GM18870 (cell line): ENCODE measurements around the gene RNF8.
A peak's percentile ranks its signal among the peaks of the same experiment; 100 is the strongest.
"Not testable (repeated sequence)": the region's sequence is repeated elsewhere in the genome, so short reads cannot be mapped to it uniquely, and the experiment has no call there.

Source experiments
- ATAC-seq: cut with Tn5 transposase; IDR thresholded peaks from one replicate; pipeline ENCODE4 v1.9.1; 2021; ENCODE audit warnings: moderate library complexity; ENCODE audit not compliant: unreplicated experiment

RNF8 gene

DNA sequence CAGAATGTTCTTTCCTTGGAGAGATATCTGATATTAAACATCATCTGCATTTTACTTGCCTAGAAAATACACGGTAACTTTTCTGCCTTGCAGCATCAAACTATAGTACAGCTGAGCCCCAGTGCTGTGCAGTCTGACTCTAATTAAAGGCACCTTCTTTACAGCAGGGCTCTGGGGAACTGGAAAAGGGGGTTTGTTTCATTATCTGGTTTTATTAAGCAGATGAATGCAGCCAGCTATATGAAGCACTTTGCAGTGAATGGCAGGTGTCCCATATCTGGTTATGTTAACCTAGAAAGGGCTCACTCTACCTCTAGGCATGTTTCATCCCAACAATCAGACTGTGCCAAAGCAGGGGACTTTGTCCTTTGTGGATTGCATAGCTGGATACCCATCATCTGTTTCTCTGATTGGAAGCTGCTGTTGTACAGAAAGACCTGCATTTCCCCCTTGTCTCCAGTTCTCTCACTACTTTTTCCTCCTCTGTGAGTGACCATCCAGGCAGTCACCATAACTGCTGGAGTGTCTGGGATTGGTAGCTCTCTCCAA is 39.7 kb downstream of the RNF8 start:
- no peak for ATAC-seq

DNA sequence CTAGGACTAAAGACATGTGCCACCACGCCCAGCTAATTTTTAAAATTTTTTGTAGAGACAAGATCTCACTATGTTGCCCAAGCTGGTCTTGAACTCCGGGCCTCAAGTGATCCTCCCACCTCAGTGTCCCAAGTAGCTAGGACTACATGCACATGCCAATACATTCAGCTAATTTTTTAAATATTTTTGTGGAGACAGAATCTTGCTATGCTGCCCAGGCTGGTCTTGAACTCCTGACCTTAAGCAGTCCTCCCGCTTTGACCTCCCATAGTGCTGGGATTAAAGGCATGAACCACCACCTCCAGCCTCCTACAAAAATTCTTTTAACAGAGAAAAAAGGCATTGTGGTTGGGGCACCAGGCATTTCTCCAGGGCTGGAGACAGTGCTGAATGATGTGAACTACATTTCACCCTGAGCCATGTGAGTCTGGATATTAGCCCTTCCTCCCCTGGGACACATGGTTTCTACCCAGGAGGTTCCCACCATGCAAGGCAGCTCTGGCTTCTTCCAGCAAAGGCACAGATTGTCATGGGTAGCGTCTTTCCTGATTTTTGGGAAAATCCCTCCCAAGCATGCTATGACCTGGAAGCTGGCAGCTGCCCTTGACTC is 42.9 kb downstream of the RNF8 start:
- no peak for ATAC-seq

GRCh38 chr6:37399131-37399530 is 45.3 kb downstream of the RNF8 start:
- no peak for ATAC-seq

DNA sequence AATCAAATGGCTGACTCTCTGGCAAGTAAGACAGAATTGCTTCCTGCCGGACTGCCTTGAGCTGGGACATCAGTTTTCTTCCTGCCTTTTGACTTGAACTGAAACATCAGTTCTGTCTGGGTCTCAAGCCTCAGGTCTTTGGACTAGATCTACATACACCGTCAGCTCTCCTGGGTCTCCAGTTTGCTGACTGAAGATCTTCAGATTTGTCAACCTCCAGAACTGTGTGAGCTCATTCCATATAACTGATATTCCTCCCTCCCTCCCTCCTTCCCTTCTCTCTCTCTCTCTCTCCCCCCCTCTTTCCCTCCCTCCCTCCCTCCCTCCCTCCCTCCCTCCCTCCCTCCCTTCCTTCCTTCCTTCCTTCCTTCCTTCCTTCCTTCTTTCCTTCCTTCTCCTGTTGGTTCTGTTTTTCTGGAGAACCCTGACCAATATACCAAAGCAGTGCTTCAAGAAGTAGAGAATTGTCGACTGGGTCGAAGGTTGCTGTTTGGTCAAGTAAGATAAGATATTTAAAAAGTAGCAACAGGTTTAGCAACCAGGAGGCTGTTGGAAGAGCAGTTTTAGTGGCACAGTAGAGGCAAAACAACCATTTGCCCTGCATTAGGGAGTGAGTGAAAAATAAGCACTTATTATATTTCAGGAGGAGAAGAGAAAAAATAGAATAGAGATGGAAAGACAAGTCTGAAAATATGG is 46.2 kb downstream of the RNF8 start:
- no peak for ATAC-seq

GRCh38 chr6:37401658-37402057 is 47.9 kb downstream of the RNF8 start:
- ATAC-seq: not testable (repeated sequence)

GRCh38 chr6:37406726-37407341 is 53.1 kb downstream of the RNF8 start:
- ATAC-seq: no peak

- no peak for ATAC-seq
Observed at GRCh38 chr6:37407948-37408347, 54.2 kb downstream of the RNF8 start.

DNA sequence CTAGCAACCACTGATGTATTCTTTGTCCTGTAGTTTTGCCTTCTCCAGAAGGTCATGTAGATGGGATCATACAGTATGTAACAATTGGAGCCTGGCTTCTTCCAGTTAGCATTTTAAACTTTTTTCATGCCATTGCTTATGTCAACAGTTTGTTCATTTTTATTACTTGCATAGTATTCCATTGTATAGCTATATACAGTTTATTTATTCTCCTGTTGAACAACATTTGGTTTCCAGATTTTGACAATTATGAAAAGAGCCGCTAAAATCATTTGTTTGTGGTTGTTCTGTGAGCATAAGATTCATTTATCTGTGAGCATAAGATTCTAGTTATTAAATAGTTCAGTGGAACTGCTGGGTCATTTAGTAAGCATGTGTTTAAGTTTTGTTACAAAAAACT is 55.7 kb downstream of the RNF8 start:
- ATAC-seq: no peak

DNA sequence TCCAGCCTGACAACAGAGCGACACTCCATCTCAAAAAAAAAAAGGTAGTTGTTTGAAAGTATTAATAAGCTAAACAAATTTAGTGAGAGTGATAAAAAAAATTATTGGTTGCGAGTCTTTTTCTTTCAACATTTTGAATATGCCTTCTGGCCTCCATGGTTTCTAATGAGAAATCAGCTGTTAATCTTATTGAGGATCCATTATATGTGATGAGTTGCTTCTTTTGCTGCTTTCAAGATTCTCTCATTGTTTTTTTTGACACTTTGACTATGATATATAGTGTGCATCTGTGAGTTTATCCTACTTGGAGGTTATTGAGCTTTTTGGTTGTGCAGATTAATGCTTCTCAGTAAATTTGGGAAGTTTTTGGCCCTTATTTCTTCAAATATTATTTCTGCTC is 63.6 kb downstream of the RNF8 start:
- no peak for ATAC-seq

- no peak for ATAC-seq
Observed at GRCh38 chr6:37418722-37419121, 64.9 kb downstream of the RNF8 start.

- ATAC-seq: no peak
Observed at GRCh38 chr6:37426058-37426944, 72.5 kb downstream of the RNF8 start.

- ATAC-seq: no peak
Observed at GRCh38 chr6:37426945-37427510, 73.2 kb downstream of the RNF8 start.

DNA sequence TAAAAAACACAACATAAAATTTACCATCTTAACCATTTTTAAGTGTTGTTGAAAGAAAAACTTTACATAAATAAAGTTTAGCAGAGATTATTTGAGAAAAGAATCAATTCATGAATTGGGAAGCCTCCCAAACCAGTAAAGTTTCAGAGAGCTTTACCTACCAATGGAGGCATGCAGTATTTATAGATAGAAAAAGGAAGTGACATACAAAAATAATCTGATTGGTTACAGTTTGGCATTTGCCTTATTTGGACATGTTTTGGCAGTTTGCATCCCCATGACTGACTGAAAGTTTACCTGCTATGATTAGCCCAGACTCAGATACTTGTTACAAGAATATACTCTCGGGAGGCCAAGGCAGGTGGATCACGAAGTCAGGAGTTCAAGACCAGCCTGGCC is 75.6 kb downstream of the RNF8 start:
- no peak for ATAC-seq

- ATAC-seq: no peak
Observed at GRCh38 chr6:37432590-37432915, 78.8 kb downstream of the RNF8 start.

DNA sequence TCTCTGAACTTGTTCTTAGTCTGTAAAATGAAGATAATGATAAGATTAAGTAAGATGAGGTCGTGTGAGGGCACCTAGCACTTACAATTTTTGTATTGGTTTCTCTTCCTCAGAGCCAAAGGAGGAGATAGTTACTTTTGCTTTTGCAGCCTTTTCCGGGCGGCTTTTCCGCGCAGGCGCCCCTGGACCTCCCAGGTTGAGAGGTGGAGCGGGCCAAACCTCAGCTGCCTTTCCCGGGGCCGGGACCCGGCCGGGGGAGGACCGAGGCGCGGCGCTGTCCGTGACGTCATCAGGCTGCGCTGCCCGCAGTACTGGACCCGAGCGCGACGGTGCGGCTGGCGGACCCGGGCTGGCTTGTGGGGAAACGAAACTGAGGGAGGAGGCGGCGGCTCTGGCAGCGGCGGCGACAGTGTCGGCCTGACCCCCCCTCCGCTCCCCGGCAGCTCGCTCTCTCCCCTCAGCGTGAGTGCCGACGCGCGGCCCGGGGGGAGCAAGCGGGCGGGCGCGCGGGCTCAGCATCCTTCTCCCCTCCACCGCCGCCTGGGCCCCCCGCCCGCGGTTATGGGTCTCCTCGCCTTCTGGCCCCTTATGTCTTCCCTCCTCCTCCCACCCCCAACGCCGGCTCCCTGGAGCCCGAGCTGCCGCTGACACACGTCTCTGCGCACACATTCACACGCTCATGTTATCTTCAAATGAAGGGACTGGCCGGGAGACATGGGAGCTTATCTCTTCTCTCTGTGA is 79.3 kb downstream of the RNF8 start, which contains the start of gene CMTR1:
Gene CMTR1 (plus strand): TSS at position 306 of the 741 bp plus-strand sequence. CDS start 2,409 bp downstream, outside the sequence.
- peak; percentile 49 for ATAC-seq

DNA sequence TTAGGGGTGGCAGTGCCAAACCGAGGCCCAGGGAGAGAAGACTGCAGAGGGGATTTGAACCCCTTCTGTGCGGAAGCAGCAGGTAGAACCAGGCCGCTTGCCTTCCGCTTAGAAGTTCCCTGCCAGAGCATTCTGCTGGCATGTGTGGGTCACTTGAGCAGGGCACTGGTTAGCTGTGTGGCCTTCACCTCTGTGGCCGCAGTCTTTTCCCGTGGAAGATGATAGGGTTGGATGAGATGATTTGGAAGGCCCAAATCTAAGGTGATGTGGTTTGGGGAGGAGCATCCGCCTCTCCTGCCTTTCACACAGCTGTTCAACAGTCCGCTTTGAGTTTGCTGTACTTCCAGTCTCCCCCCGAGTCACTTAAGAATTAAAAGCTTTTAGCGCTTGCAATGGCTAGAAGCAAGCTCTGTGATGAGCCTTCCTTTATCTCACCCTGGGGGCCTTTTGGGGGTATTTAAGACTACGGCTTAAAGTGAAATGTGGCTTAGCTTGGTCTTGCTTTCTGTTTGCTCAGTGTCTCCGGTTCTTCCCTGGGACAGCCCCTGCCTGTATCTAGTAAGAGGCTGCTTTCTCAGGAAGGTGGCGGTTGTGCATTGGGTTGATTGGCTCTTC is 80.0 kb downstream of the RNF8 start:
- ATAC-seq: peak; percentile 34

- no peak for ATAC-seq
Observed at GRCh38 chr6:37435373-37435772, 81.6 kb downstream of the RNF8 start.

DNA sequence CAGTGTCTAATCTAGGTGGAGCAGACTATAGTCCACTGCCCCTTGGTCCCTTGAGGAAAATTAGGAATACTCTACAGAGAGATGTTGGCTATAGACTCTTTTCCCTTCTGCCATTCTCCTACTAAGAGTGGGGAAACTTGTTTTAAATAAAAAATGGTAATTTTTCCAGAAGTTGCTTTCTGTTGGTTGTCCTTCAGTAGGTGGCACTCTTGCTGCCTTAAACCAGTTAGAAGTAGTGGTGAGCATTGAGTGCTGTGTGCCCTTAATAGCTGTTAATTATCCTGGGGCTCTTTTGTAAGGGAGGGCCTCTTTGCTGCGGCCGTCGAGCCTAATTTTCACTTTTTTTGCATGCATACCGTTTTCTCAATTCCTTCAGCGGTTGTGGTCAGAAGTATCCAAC is 82.0 kb downstream of the RNF8 start:
- no peak for ATAC-seq

GRCh38 chr6:37438930-37439329 is 85.1 kb downstream of the RNF8 start:
- no peak for ATAC-seq

DNA sequence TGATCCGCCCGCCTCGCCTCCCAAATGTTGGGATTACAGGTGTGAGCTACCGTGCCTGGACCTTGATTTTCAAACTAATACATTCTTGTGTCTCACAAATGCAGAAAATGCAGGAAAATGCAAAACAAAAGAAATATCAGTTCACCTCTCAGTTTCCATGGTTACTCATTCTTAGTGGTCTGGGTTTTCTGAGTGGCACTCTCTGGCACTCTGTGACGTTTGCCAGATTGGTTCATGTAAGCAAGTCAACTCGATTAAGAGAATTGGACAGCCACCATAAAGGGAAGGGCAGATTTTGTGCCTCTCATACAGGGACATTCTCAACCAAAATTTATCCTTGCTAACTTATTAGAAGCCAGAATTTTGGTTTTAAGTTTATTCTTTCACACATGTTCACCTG is 87.9 kb downstream of the RNF8 start:
- ATAC-seq: no peak
